ENCODE data around the gene KRT222. TPM values are rescaled to one million over a fixed set of nuclear protein-coding genes. Genes with fewer than 3 reads are reported as not detected.
A peak's percentile ranks its signal among the peaks of the same experiment; 100 is the strongest.

KRT222 gene
- total RNA-seq, 2 experiments from 2014 or later = not detected

- Mint-ChIP-seq H3K36me3 (peaks cover 4% of the 10 kb centered on the region), H3K4me1 (peaks cover 94% of the 10 kb centered on the region), H3K27me3 (no peaks in the 10 kb centered on the region), H3K27ac (peak overlapping the region; percentile 76), H3K4me3 (no peak overlapping the region), H3K9me3 (ENCODE audit: low read depth) (no peaks in the 10 kb centered on the region)
- DNase-seq = peak; percentile 67
- CTCF ChIA-PET = interaction anchor here (0.5 to 1.6 kb wide), 5 partner anchors 10 to 250 kb away, joined by 3 to 16 read pairs (median 5); no protein-coding TSS in a partner anchor
- ATAC-seq = peak; percentile 37
These were observed 57.3 kb downstream of the KRT222 start for GRCh38 chr17:40607641-40608040.

- Mint-ChIP-seq H3K4me3 (no peak overlapping the region), H3K4me1 (peaks cover 96% of the 10 kb centered on the region), H3K9me3 (ENCODE audit: low read depth) (no peaks in the 10 kb centered on the region), H3K36me3 (peaks cover 4% of the 10 kb centered on the region), H3K27me3 (no peaks in the 10 kb centered on the region), H3K27ac (peak overlapping the region; percentile 76)
- DNase-seq (no peak), ATAC-seq (no peak)
- CTCF ChIA-PET = interaction anchor here (0.5 to 1.6 kb wide), 4 partner anchors 9 to 249 kb away, joined by 3 to 16 read pairs (median 4); no protein-coding TSS in a partner anchor
These were observed 58.2 kb downstream of the KRT222 start for GRCh38 chr17:40606548-40607353.

GRCh38 chr17:40605306-40605705 is 59.7 kb downstream of the KRT222 start:
- ATAC-seq (peak; percentile 42), DNase-seq (peak; percentile 78)
- H3K9me3 Mint-ChIP-seq (ENCODE audit: low read depth) = no peaks in the 10 kb centered on the region
- CTCF ChIA-PET = interaction anchor here (1.2 to 4.6 kb wide), 4 partner anchors 9 to 42 kb away, joined by 3 to 52 read pairs (median 16); partner anchors contain the start of gene CCR7
- no peaks in the 10 kb centered on the region for H3K27me3 Mint-ChIP-seq
- peak overlapping the region; percentile 33 for H3K4me3 Mint-ChIP-seq
- H3K36me3 Mint-ChIP-seq = peaks cover 7% of the 10 kb centered on the region
- peak overlapping the region; percentile 92 for H3K27ac Mint-ChIP-seq
- peaks cover 97% of the 10 kb centered on the region for H3K4me1 Mint-ChIP-seq

Other genes with a start within 250 kb of the KRT222 start
- gene TOP2A, start 247.3 kb downstream of the KRT222 start, total RNA-seq = 100 to 1,000 TPM; 310 to 347 TPM
- gene IGFBP4, start 221.7 kb downstream of the KRT222 start, total RNA-seq = 1 to 10 TPM; 3.4 to 5.9 TPM
- gene TNS4, start 163.6 kb downstream of the KRT222 start, total RNA-seq = 1 to 10 TPM; 4.2 to 5.8 TPM
- 10 to 100 TPM; 43.5 to 83.9 TPM for gene CCR7, start 99.7 kb downstream of the KRT222 start, total RNA-seq
- gene SMARCE1, start 17.4 kb downstream of the KRT222 start, total RNA-seq = 100 to 1,000 TPM in 1 of 2 experiments, 10 to 100 TPM in 1; 90.7 to 110 TPM
- not detected for gene KRT24, start 38.6 kb upstream of the KRT222 start, total RNA-seq
- gene KRT25, start 90.2 kb upstream of the KRT222 start, total RNA-seq = not detected
- gene KRT26, start 107.0 kb upstream of the KRT222 start, total RNA-seq = not detected
- not detected for gene KRT27, start 117.4 kb upstream of the KRT222 start, total RNA-seq
- gene KRT28, start 134.8 kb upstream of the KRT222 start, total RNA-seq = not detected
- gene KRT10, start 157.4 kb upstream of the KRT222 start, total RNA-seq = 10 to 100 TPM; 19.2 to 33.7 TPM
- not detected for gene KRT12, start 202.0 kb upstream of the KRT222 start, total RNA-seq
- gene KRT20, start 220.1 kb upstream of the KRT222 start, total RNA-seq = not detected